Measurements from ENCODE around the gene KRT40.

Gene KRT40

DNA sequence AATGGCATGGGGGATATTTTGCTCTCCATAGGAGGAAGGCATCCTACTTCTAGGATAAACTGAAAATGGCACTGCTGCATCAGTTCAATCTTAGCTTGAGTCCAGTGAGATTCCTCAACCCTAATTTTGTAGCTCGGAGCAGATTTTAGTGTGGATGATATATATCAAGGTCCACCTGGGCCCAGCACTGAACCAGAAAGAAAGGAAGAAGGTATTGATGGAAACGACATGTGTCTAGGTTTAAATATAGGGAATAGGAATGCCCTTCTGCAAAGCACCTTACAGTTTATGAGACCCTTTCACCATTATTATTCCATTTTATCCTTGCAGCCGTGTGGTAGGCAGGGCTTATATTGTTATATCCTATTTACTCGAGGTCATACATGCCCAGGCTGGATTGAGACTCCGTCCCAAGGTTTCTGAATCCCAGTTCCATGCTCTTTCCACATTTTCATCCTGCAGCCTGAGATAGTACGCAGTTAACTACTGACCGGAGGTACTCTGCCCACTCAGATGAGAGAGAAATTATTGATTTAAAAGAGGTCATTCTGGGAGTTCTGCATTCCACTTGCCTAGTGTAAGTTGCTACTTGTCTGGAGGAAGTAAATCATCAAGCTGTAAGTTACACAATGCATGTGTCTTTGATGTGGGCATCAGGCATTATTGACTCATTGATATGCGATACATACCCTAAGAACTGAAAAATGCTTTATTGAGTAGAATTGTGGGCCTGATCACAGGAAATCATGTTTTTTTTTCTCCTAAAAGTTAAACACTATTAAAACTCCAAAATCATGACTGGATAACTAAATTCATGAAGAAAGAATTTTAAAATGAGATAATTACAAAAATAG, 27.5 kb downstream of the KRT40 start:
- intact Hi-C loops (cut with DNase I): no loop called here
- DNase-seq: no peak

DNA sequence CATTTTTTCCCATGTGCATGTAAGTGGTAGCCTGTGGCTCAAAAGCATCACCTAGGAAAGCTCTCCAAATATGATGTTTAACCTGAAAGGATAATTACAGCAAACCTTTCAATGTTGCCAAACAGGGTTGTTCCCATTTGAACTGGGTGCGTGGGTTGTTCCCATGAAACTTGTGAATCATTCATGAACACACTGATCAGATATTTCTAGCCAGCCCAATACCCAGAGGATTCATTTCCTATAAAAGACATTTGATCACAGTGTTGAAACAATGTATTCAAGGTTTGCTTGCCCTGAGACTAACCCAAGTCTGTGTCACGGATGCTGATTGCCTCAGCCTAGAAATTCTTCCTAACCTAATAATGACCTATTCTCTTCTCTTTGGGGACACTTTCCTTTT, 30.2 kb downstream of the KRT40 start:
- no peak for DNase-seq
- intact Hi-C loops (cut with DNase I): no loop called here

DNA sequence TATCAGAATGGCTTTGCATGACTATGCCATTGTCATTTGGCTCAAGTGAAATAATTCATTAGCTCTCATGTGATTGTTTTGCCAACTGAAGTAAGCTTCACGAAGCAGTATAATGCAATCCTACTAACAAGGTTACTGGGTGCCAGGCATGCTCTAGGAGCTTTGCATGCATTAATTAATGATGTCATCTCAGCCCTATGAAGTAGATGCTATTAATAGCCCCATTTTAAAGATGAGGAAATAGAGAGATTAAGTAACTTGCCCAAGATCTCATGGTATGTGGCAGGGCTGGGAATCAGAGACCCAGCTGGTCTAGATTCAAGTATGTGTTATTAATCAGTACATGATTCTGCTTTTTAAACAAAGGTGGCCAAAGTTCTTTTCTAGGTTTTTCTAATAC, 31.5 kb downstream of the KRT40 start:
- DNase-seq: no peak

DNA sequence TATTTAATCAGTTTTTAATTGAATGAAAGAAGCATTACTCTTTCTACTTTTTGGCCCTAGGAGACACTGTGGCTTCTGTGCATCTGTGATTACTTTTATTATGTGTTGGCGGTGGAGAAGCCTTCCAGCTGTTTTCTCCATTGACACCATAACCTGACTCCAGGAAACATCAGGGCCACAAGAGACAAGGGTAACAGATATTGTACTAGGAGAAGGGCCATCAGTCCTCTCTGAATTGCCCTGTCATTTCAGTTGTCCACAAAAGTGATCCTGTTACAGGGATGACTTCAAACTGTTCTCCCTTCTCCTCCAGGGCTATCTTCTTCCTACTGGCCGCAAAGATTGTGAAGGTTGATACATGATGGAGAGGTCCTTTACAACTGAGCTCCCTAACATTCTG, 32.0 kb downstream of the KRT40 start:
- no peak for DNase-seq
- intact Hi-C loops (cut with DNase I): no loop called here

More for the DNA sequence above, 31.5 kb downstream of the KRT40 start:
- intact Hi-C loops (cut with DNase I): no loop called here

DNA sequence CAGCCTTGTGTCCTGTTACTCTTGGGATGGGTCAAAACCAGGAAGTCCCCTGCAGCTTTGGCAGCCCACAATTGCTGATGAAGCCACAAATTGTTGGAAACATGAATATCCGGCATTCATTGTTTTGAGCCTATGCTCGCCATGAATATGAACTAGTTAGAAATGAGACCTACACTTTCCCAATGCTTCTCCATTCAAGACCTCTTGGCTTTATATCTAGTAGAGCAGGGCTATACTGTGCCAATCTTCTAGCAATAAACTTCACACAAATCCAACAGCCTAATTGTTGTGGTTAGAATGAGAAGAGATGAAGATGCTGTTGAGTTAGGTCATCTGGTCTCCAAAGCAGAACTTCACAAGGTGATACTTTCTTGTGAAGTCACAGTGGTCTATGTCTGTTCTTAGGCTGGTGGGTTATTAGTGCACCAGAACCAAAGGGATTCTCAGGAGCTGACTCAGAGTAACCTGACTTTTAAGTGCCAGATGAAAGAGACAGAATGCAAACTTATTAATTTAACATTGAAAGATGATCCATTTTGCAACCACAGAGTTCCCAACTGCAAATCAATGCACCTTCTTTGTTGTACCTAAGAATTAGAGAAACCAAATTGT, 33.0 kb downstream of the KRT40 start:
- no peak for DNase-seq
- intact Hi-C loops (cut with DNase I): no loop called here

DNA sequence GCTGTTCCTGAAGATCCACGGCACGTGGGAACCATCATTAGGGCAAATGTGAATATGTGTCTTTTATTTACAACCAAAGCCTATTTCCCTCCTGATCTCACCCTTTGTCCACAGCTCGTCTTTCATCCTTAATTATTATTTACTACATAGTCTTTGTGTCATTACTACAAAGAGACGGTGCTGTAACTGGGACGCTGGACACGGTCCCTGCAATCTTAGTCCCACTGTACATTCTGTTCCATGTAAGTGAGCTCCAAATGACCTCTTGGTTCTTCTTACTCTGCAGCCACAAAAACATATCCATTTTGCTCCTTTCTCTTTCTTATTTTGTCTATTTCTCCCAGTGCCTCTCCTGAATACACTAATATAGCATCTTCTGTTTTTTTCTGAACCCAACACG, 34.0 kb downstream of the KRT40 start:
- no peak for DNase-seq
- intact Hi-C loops (cut with DNase I): no loop called here

DNA sequence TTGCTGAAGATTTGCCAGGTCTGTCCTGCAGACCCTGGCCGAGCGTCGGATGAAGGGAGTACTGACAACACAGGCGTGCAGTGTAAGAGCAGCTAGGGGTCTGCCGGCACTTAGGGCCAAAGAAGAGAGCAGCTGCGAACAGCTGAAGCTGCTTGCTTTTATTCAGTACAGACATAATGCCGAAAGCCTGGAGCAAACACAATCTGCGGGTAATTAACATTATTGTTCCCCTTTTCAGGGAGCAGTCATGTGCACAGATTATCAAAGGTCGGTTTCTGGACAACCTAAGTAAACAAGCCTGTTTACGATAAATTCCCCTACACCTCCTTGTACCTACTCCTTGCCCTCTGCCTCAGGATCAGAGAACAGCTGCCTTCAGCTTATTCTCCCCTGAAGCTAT, 34.7 kb downstream of the KRT40 start:
- DNase-seq: peak in 1 of 10 donors; percentile 45
- intact Hi-C loops (cut with DNase I): no loop called here

DNA sequence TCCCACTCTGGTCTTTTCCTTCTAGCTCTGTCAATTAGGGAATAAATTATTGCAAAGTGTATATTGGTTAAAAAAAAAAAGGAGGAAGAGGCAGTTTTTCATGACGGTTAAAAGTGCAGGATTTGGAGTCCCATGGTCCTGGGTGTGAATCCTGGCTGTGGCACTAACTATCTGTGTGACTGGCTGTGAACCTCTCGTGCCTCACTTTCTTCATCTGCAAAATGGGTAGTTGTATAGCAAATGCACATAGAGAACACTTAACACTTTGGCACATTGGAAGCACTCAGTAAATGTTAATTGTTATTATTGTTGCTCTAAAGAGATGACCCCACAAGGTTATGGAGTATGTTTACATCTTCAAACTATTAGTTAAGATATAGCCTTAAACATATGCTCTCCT, 36.2 kb downstream of the KRT40 start:
- DNase-seq: no peak
- intact Hi-C loops (cut with DNase I): no loop called here

DNA sequence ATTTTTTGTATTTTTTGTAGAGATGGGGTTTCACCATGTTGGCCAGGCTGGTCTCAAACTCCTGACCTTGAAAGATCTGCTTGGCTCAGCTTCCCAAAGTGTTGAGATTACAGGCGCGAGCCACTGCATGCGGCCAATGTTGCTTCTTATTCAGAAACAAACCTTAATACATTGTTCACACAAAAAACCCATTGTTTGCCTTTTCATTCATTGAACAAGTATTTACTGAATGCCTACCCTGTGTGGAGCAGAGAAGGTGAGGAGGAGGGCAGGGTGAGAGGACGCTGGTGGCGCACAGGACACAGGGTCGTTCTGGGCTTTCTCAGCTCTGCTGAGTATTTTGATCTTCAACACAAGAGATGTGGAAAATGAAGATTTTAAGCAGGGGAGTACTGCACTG, 38.7 kb downstream of the KRT40 start:
- no peak for DNase-seq
- intact Hi-C loops (cut with DNase I): no loop called here

DNA sequence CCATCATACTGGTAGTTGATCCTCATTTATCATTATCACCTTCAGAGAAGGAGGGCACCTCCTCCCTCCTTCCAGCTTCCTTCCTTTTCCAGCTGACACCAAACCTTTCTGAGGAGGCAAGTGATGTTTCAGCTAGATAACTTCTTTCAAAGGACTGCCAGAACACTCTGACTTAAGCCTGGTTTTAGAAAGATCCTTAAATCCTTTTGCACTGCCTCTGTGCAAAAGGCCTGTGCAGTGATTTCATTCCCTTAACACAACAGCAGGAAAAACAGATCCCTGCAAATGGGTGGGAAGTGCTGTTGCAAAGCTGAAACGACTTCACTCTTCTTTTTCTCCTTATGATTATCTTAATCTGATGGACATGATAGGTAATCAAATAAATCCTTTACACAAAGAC, 39.6 kb downstream of the KRT40 start:
- intact Hi-C loops (cut with DNase I): no loop called here
- no peak for DNase-seq

DNA sequence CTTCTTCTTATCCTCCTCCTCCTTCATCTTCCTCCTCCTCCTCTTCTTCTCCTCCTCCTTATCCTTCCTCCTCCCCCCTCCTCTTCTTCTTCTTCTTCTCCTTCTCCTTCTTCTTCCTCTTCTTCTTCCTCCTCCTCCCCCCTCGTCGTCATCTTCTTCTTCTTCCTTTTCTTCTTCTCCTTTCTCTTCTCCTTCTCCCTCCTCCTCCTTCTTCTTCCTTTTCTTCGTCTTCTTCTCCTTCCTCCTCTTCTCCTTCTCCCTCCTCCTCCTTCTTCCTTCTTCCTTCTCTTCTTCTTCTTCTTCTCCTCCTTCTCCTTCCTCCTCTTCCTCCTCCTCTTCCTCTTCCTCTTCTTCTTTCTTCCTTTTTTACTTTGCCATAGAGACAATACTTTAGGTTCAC, 41.6 kb downstream of the KRT40 start:
- intact Hi-C loops (cut with DNase I): no loop called here
- DNase-seq: no peak

DNA sequence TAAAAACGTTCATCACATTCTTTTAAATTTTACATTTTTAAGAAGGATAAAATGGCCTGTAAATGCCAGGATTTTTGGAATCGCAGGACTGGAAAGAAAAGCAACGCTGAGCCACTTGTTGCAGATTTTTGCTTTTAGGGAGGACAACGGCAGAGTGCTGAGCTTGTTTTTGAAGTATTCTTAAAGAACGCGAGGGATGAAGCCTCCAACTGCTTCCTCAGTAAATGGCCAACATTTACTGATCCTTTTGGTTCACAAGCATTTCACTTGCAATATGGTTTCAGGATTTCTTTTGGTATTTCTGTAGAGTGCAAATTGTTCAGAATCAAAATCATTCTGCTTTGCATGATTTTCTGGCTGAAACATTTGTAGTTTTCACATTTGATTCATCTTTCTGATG, 43.9 kb downstream of the KRT40 start:
- intact Hi-C loops (cut with DNase I): no loop called here
- no peak for DNase-seq

DNA sequence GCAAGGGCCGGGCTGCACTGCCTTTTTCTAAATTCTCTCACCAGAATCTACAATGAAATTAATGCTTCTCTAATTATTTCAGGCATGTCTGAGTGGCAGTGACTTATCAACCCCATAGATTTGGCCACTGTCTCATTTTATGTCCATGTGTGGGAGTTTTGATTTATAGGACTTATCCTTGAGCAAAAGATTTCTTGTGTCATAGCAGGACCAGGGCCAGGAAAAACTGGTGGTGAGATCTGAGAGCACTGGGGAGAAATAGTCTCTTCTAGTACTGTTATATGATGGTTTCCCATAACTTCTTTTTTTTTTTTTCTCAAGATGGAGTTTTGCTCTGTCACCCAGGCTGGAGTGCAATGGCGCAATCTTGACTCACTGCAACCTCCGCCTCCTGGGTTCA, 45.1 kb downstream of the KRT40 start:
- DNase-seq: no peak
- intact Hi-C loops (cut with DNase I): no loop called here

DNA sequence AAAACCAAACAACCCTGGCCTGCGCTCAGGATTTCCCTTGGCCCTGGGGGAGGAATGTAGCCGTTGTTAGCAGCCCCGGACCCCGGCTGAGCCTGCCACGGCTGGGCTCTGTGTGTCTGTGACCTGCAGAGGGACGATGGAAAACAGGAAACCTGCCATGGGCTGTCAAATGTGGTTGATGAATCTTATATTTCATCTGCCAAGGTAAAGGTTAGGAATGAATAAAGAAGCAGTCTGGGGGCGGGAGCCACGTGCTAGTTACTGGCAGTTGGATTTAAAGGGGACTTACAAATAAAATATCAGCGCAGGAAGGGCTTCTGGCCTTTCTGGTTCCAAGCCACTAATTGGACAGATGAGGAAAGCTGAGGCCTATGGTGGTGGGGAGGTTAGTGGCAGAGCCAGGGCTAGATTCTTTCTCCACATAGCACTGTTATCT, 46.7 kb downstream of the KRT40 start, which contains the start of gene KRT23:
TSS of gene KRT23 (minus strand) at position 263 of the 436 bp plus-strand sequence. CDS start 1,043 bp downstream, outside the sequence.
- DNase-seq: no peak
- intact Hi-C loops (cut with DNase I): no loop called here

DNA sequence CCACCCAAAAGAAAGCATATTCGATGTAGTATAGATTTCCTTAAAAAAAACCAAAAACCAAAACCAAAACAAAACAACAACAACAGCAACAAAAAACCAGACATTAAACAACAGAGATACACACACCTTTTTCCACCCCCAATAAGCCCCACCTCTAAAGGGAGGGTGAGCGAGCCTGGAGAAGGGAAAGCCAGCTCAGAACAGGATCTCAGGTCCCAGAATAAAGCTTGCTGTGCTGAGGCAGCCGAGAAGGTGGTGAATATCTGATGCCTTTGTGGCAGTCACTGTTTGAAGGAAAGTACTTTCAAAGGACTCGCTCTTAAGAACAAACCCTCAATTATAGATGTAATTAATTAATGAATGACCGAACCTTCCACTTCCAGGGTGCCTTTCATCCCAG, 47.1 kb downstream of the KRT40 start:
- DNase-seq: no peak
- intact Hi-C loops (cut with DNase I): no loop called here

DNA sequence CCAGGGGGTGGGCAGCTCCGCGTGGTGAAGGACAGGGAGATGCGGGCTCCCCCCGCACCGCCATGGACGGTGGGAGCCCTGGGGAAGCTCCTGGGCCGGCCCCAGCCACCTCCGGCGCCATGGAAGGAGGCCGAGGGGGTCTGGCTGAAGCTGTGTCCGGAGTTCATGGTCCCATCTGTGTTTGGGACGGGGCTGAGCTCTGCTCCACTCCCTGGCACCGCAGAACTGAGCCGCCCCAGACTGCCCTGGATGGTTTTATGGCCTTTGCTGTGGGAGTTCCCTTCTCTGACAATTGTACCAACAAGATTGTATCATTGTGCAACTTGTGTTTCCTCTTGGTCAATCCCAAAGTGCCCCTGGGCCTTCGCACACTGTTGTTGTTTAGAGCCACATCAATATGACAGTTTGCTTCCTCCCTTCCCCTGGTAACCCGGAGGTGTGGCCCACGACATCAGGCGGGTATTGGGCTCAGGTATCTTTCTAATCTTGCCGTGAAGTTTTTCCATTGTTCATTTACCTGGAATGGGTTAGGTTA, 47.6 kb downstream of the KRT40 start:
- DNase-seq: no peak
- intact Hi-C loops (cut with DNase I): no loop called here

DNA sequence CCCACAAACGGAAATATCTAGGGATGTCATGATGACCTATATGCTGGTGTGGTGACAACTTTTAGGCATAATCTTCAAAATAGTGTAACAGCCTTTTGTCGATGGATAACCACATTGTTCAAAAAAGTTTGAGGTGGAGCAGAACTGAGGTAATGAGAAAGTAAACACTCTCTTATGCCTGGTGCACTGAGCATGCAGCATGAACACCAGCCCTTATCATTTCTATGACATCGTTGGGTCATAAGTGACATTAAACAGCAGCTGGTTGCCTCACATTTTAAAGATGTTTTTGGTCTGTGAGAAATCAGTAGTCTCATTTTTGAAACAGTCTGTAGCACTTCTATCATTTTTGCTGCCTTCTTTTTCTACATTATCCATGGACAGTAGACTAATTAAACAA, 48.5 kb downstream of the KRT40 start:
- no peak for DNase-seq
- intact Hi-C loops (cut with DNase I): no loop called here

DNA sequence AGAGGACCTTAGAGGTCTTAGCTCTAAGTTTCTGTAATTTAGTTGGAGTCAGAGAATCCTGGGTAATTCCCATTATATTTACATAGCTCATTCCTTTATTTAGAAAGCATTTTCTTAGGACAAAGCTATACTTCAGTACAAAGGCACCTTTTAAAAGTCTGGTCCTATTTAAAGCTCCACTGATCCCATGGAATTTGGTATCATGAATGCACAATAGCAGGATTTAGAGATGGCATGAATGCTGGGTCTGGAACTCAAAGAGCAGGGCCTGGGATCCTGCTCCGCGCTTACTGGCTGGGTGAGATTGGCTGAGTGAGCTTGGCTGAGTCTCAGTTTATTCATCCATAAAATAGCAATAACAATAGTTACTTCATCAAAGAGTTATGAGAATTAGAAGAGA, 51.5 kb downstream of the KRT40 start:
- no peak for DNase-seq
- intact Hi-C loops (cut with DNase I): no loop called here

DNA sequence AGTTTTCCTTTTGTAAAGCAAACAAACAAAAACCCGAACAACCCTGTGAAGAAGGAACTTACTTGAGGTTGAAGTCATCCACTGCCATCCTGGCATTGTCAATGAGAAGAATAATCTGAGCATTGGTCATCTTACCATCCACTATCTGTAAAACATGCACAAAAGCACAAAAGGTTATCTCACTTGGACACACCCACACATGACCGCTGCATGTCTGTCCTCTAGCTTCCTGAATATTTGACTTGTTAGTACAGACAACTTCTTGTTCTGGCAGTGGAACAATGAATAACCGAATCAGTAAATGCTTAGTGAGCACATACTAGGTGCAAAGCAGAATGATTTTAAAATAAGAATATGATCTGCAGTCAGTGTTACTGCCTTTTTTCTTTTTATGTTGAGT, 52.8 kb downstream of the KRT40 start:
- no peak for DNase-seq
- intact Hi-C loops (cut with DNase I): no loop called here
